Right cardiac atrium (tissue), 5 donors: Measurements from ENCODE around the gene SPATA33. TPM values are rescaled to one million over a fixed set of nuclear protein-coding genes. Genes with fewer than 3 reads are reported as not detected.
"Not testable (repeated sequence)": the region's sequence is repeated elsewhere in the genome, so short reads cannot be mapped to it uniquely, and the experiment has no call there.

Experiments
- ATAC-seq, 2 donors: fragments of 200-7000 bp; cut with Tn5 transposase; one replicate each; pipeline versions ENCODE4 v1.8.0 to v1.9.1; 2020; ENCODE audit warnings: moderate library complexity in 2 of 2, mild to moderate bottlenecking in 1 of 2
- DNase-seq, 3 donors: peaks; one replicate each; pipeline ENCODE4 v3.0.0-alpha.2; 2020
- H3K27ac ChIP-seq: one replicate; pipeline ENCODE4 v1.5.1; 2013; ENCODE audit warnings: mild to moderate bottlenecking, low read length, control low read depth, moderate library complexity
- H3K27me3 ChIP-seq: one replicate; pipeline ENCODE4 v1.6.1; 2013; ENCODE audit not compliant: control insufficient read depth, insufficient read depth
- H3K4me1 ChIP-seq: one replicate; pipeline ENCODE4 v1.6.1; 2013; ENCODE audit warnings: low read length; ENCODE audit not compliant: control insufficient read depth, insufficient read depth
- H3K4me3 ChIP-seq: one replicate; pipeline ENCODE4 v1.5.1; 2013; ENCODE audit warnings: low read length, control low read depth
- H3K9me3 ChIP-seq: one replicate; pipeline ENCODE4 v1.6.1; 2013; ENCODE audit warnings: low read length; ENCODE audit not compliant: control insufficient read depth
- WGBS: extraction: QIAGEN DNeasy Blood & Tissue Kit; methylation state at CpG from one replicate; pipeline ENCODE4 v1.1.7; 2013; 5-methylcytosine and 5-hydroxymethylcytosine counted together
- intact Hi-C, 4 donors: fragments of 100-400 bp; cut with DNase I; formaldehyde crosslinking; loops; one replicate each; pipeline versions ENCODE4 v1.11.0 to v1.14.0; 2022 to 2023
- polyA plus RNA-seq: library from polyadenylated mRNA; stranded (reverse); fragments of 200-250 nt; gene quantifications from one replicate; pipeline ENCODE4 v1.2.3, GENCODE V29; 2013
- total RNA-seq, 4 donors: library from RNA; stranded (reverse); fragmentation: NEBNext Ultra II Directional; extraction: Animal tissue kit (Norgen Biotek cat#: 25700); gene quantifications; one replicate each; pipeline ENCODE4 v1.2.1, GENCODE V29; 2021
- donor health status: healthy with polysubstance abuse.
- donor health status: DM: no; HTN: yes; CAD: no.
- donor health status: DM: no; HTN: no; CAD: no.
- donor health status: DM: no; HTN: yes; CAD: no; lungs with severe emphysema.
- donor health status: DM: yes; HTN: yes; CAD: no.

Gene SPATA33
- total and polyA plus RNA-seq, 5 donors: 1.4 to 5.3 (median 2.9) TPM

- H3K27ac ChIP-seq: no peak overlapping the region
- intact Hi-C loops: no loop called here
- H3K4me3 ChIP-seq: no peak overlapping the region
- no peaks in the 10 kb centered on the region for H3K4me1 ChIP-seq
- no peaks in the 10 kb centered on the region for H3K9me3 ChIP-seq
- no peaks in the 10 kb centered on the region for H3K27me3 ChIP-seq
- no peak for DNase-seq
- 85% methylated on average over 19 of the region's 19 CpGs for WGBS
- ATAC-seq: peak in 1 of 2 donors; percentile 7
Observed at GRCh38 chr16:89633064-89633631, 24.5 kb upstream of the SPATA33 start.

GRCh38 chr16:89634463-89635385 lies 22.9 kb upstream of the SPATA33 start:
- DNase-seq, H3K27ac ChIP-seq, intact Hi-C loops, H3K9me3 ChIP-seq, ATAC-seq, H3K4me3 ChIP-seq, H3K27me3 ChIP-seq, H3K4me1 ChIP-seq: not testable (repeated sequence)
- 65% methylated on average over 2 of the region's 2 CpGs for WGBS

DNA sequence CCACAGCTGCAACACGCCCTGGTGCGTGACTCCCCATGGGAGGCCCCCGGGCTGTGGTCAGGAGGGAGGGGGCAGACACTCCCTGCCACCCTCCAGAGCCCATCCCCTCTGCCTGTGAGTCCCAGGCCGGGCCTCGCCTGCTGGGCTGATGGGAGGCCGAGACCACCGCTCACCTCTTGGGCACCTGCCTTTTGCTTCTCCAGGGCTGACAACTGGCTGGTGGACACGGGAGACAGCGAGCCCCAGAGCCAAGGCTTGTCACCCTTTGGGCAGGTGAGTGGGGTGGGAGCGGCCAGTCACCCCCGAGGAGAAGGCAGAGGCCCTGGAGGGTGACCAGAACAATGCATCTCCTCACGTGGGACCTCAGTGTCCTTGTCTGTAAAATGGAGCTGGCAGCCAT lies 21.0 kb upstream of the SPATA33 start:
- no peak for DNase-seq
- no peaks in the 10 kb centered on the region for H3K27me3 ChIP-seq
- H3K4me3 ChIP-seq: no peak overlapping the region
- no peak for ATAC-seq
- 82% methylated on average over 12 of the region's 12 CpGs for whole genome bisulfite sequencing
- no peaks in the 10 kb centered on the region for H3K9me3 ChIP-seq
- intact Hi-C loops: no loop called here
- no peaks in the 10 kb centered on the region for H3K4me1 ChIP-seq
- H3K27ac ChIP-seq: no peak overlapping the region

DNA sequence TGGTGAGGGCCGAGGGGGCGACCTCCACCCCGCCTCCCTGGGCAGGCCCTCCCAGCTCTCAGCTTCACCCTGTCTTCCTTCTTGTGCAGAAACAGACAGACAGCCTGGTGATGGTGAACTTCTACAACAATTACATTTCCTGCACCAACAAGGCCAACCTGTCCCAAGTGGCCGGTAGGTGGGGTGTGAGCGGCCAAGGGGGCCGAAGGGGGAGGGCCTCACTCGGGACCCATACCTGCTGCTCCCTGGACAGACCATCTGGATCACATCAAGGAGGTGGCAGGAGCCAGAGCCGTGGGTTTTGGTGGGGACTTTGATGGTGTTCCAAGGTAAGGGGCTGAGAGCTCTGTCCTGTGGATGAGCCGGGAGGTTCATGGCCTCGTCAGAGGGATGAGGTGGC lies 20.3 kb upstream of the SPATA33 start:
- Histone ChIP-seq H3K4me1 (no peaks in the 10 kb centered on the region), H3K4me3 (no peak overlapping the region), H3K27me3 (no peaks in the 10 kb centered on the region), H3K9me3 (no peaks in the 10 kb centered on the region), H3K27ac (no peak overlapping the region)
- intact Hi-C loops: no loop called here
- WGBS: 68% methylated on average over 10 of the region's 10 CpGs
- no peak for DNase-seq
- no peak for ATAC-seq

DNA sequence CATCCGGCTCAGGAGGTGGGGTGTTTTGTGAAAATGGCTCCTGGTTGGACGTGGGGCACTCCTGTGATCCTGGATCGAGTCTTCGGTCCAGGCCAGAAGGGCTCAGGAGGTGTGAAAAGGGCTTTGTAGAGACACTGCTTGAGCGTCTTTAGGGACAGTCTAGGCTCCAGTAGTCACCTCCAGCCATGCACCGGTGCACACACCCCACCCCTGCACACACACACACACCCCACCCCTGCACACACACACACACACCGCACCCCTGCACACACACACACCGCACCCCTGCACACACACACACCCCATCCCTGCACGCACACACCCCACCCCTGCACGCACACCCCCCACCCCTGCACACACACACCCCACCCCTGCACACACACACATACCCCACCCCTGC lies 19.2 kb upstream of the SPATA33 start:
- intact Hi-C loops: no loop called here
- H3K9me3 ChIP-seq: no peaks in the 10 kb centered on the region
- DNase-seq: no peak

DNA sequence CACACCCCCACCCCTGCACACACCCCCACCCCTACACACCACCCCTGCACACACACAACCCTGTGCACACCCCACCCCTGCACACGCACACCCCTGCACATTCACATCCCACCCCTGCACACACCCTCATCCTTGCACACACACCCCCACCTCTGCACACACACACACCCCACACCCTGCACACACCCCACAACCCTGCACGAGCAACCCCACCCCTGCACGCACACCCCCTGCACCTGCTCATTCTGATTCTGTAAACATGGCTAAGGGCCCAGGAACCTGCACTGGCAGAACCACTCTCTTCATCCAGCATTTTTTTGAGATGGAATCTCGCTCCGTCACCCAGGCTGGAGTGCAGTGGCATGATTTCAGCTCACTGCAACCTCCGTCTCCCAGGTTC lies 18.3 kb upstream of the SPATA33 start:
- H3K4me3 ChIP-seq: no peak overlapping the region
- WGBS: 93% methylated on average over 6 of the region's 6 CpGs
- DNase-seq: no peak
- intact Hi-C loops: no loop called here
- H3K4me1 ChIP-seq: no peaks in the 10 kb centered on the region
- no peak for ATAC-seq
- no peaks in the 10 kb centered on the region for H3K9me3 ChIP-seq
- H3K27me3 ChIP-seq: no peaks in the 10 kb centered on the region
- H3K27ac ChIP-seq: no peak overlapping the region

More for the DNA sequence above, 19.2 kb upstream of the SPATA33 start:
- Histone ChIP-seq H3K4me1 (no peaks in the 10 kb centered on the region), H3K27me3 (no peaks in the 10 kb centered on the region), H3K4me3 (no peak overlapping the region), H3K27ac (no peak overlapping the region)
- ATAC-seq: no peak
- WGBS: 85% methylated on average over 10 of the region's 10 CpGs

DNA sequence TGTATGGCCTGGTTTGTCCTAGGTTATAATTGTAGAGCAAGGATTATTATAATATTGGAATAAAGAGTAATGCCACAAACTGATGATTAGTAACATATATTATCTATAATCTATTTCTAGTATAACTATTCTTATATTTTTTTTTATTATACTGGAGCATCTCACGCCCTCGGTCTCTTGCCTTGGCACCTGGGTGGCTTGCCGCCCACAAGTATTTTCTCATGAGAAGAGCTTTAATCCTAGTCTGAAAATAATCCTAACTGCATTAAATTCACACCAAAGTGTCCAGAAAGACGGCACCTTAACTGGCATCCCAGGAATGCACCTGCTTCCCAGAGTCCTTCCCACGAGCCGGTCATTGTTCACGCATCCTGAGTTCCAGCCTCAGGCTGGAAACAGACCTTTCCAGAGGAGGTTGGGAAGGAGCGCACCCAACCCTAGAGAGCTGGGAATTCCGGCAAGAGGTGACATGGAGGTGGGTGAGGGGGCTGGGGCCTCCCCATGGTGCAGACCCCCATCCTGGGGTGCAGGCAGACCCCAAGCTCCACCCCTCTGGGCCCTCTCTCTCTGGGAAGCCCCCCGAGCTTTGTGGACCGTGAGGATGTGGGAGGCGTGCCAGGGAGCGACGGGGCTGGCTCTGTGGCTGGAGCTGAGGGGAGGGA lies 16.0 kb upstream of the SPATA33 start:
- Histone ChIP-seq H3K4me1 (no peaks in the 10 kb centered on the region), H3K27ac (no peak overlapping the region), H3K4me3 (no peak overlapping the region), H3K27me3 (no peaks in the 10 kb centered on the region), H3K9me3 (no peaks in the 10 kb centered on the region)
- DNase-seq (no peak), ATAC-seq (peak in 1 of 2 donors; percentile 5)
- intact Hi-C loops: no loop called here
- WGBS: 40% methylated on average over 14 of the region's 14 CpGs

DNA sequence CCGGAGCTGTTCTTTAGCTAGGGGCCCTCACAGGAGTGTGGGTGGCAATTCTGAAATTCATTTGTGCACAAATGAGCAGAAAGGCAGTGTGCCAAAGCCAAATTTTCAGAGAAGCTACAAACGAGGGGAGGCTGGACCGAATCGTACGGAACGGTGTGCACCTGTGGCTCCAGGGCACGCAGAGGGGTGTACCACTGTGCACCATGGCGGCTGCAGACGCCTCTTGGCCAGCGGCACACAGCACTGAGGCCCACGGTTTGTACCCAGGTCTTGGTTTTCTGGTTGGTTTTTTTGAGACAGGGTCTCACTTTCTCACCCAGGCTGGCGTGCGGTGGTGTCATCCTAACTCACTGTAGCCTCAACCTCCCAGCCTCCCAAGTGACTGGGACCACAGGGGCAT lies 15.1 kb upstream of the SPATA33 start:
- no peaks in the 10 kb centered on the region for H3K27me3 ChIP-seq
- H3K4me1 ChIP-seq: no peaks in the 10 kb centered on the region
- ATAC-seq: no peak
- H3K27ac ChIP-seq: no peak overlapping the region
- DNase-seq: no peak
- 80% methylated on average over 13 of the region's 13 CpGs for WGBS
- intact Hi-C loops: no loop called here
- H3K9me3 ChIP-seq: no peaks in the 10 kb centered on the region
- H3K4me3 ChIP-seq: no peak overlapping the region

DNA sequence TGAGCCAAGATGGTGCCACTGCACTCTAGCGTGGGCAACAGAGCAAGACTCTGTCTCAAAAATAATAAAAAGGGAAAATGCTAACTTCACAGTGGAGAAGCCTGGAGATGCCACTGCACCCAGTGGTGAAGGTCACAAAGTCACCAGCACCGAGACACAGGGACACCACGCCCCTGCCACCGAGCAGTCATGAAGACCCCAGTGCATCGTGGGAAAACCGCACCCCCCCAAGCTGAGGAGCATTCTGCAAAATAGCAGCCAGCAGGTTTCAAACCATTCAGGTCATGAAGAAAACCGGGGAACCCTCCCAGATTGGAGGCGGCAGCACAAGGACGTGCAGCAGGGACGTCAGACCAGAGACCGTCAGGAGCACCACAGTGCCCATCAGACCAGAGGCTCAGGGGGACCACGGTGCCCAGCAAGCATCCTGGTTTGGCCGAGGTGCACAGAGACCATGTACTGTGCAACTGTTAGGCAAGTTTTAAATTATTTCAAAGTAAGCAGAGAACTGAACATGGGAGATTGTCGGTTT lies 13.8 kb upstream of the SPATA33 start:
- no peaks in the 10 kb centered on the region for H3K9me3 ChIP-seq
- no peak overlapping the region for H3K27ac ChIP-seq
- intact Hi-C loops: no loop called here
- H3K4me3 ChIP-seq: no peak overlapping the region
- ATAC-seq: no peak
- H3K4me1 ChIP-seq: no peaks in the 10 kb centered on the region
- 72% methylated on average over 14 of the region's 14 CpGs for WGBS
- no peak for DNase-seq
- H3K27me3 ChIP-seq: no peaks in the 10 kb centered on the region

DNA sequence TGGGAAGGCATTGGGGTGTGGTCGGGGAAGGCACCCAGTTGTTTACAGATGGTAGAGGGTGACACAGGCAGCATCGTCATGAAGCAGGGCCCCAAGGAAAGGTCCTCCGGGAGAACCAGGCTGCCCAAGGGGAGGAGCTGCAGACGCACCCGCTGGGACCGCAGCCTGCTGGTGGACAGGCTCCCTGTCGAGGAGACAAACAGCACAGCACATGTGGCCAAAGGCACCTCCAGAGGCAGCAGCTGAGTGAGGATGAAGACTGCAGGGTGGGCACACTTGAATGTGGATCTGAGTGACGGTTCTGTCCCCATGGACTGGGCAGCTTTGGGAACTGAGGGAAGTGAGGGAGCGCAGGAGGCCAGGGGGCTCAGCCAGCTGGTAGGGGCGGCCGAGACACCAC lies 12.5 kb upstream of the SPATA33 start:
- Histone ChIP-seq H3K27me3 (no peaks in the 10 kb centered on the region), H3K4me3 (no peak overlapping the region), H3K9me3 (no peaks in the 10 kb centered on the region), H3K4me1 (no peaks in the 10 kb centered on the region), H3K27ac (no peak overlapping the region)
- DNase-seq (no peak), ATAC-seq (no peak)
- intact Hi-C loops: no loop called here
- WGBS: 77% methylated on average over 11 of the region's 11 CpGs

DNA sequence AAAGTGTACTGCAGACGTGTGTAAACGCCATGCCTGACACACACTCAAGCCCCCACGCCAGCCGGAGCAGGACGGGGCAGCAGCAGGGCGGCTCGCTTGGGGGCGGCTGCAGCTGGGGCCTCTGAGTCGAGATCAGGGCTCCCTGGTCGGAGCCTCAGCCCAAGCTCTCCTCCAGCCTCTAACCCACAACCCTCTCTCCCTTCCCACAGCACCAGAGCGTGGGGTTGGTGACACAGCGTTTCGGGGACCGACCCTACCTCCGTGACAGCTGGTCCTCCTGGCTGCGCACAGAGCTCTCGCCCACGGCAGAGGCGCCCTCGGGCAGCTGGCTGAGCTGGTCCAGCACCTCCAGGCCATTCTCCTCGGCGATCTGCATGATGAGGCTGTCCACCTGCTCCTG lies 11.4 kb upstream of the SPATA33 start:
- ATAC-seq (no peak), DNase-seq (no peak)
- Histone ChIP-seq H3K9me3 (no peaks in the 10 kb centered on the region), H3K4me3 (no peak overlapping the region), H3K27ac (no peak overlapping the region), H3K27me3 (no peaks in the 10 kb centered on the region), H3K4me1 (no peaks in the 10 kb centered on the region)
- 95% methylated on average over 22 of the region's 22 CpGs for WGBS
- intact Hi-C loops: no loop called here
